HepG2 (cell line): ENCODE measurements around the gene ETS2. TPM values are rescaled to one million over a fixed set of nuclear protein-coding genes. Genes with fewer than 3 reads are reported as not detected.
A peak's percentile ranks its signal among the peaks of the same experiment; 100 is the strongest.

ENCODE experiments used
- CCAR2 ChIP-seq: fragments of 200-400 bp; formaldehyde crosslinking; optimal IDR thresholded peaks from 2 replicates; pipeline ENCODE3; 2018; ENCODE audit warnings: low read depth, mild to moderate bottlenecking, low read length, moderate library complexity
- CEBPG ChIP-seq: IDR thresholded peaks from 2 replicates; pipeline ENCODE4 v1.6.1; 2016
- EP300 ChIP-seq, 3 experiments: sonication (generic) in 1 of 3; formaldehyde crosslinking in 1 of 3; IDR thresholded peaks; 2 replicates each; pipeline versions ENCODE4 v1.5.1 to v1.6.1; 2011 to 2020; ENCODE audit warnings: low read depth in 2 of 3, low read length in 2 of 3, borderline replicate concordance in 1 of 3, improper control_type of control experiment in 1 of 3, mild to moderate bottlenecking in 1 of 3, missing genetic modification reagents in 1 of 3, moderate library complexity in 1 of 3
- ETV5 ChIP-seq: IDR thresholded peaks from 2 replicates; pipeline ENCODE4 v1.6.1; 2018; ENCODE audit warnings: missing biosample characterization, missing genetic modification reagents, inconsistent platforms, borderline replicate concordance
- HMG20A ChIP-seq: IDR thresholded peaks from 2 replicates; pipeline ENCODE4 v1.6.1; 2016; ENCODE audit warnings: borderline replicate concordance
- HNF4A ChIP-seq: sonication (generic); formaldehyde crosslinking; IDR thresholded peaks from 2 replicates; pipeline ENCODE4 v1.4.0; 2020; ENCODE audit warnings: missing genetic modification reagents
- MATR3 ChIP-seq: sonication (generic); formaldehyde crosslinking; IDR thresholded peaks from 2 replicates; pipeline ENCODE4 v1.4.0; 2020; ENCODE audit warnings: missing genetic modification reagents
- MIXL1 ChIP-seq: IDR thresholded peaks from 2 replicates; pipeline ENCODE4 v1.6.1; 2016
- NCOR1 ChIP-seq: fragments of 200-600 bp; sonication (generic); IDR thresholded peaks from 2 replicates; pipeline ENCODE4 v1.7.0; 2017; ENCODE audit warnings: antibody characterized with exemption, low read length, borderline replicate concordance
- SOX13 ChIP-seq, 3 experiments: fragments of 450-650 bp in 1 of 3; sonication (generic) in 1 of 3; formaldehyde crosslinking in 1 of 3; IDR thresholded peaks in 2 of 3; conservative IDR thresholded peaks in 1 of 3; 2 replicates each; pipeline versions ENCODE4 v1.5.0 to v1.6.1; 2016 to 2020; ENCODE audit warnings: antibody characterized with exemption in 1 of 3, mild to moderate bottlenecking in 1 of 3, missing compliant biosample characterization in 1 of 3, missing genetic modification reagents in 1 of 3, moderate library complexity in 1 of 3
- SOX6 ChIP-seq, 2 experiments: fragments of 450-650 bp in 1 of 2; sonication (generic) in 1 of 2; formaldehyde crosslinking in 1 of 2; IDR thresholded peaks; 2 replicates each; pipeline versions ENCODE4 v1.4.0 to v1.6.1; 2017 to 2020; ENCODE audit warnings: antibody characterized with exemption in 1 of 2, mild to moderate bottlenecking in 1 of 2, missing genetic modification reagents in 1 of 2
- THAP11 ChIP-seq: IDR thresholded peaks from 2 replicates; pipeline ENCODE4 v1.6.1; 2016; ENCODE audit warnings: missing biosample characterization, missing genetic modification reagents
- ZSCAN21 ChIP-seq: sonication (generic); formaldehyde crosslinking; IDR thresholded peaks from 2 replicates; pipeline ENCODE4 v1.8.0; 2022; ENCODE audit warnings: mild to moderate bottlenecking, missing genetic modification reagents, moderate library complexity, borderline replicate concordance
- polyA plus RNA-seq, 8 experiments: library from polyadenylated mRNA; depleted of rRNA in 3 of 8; stranded (reverse) in 7 of 8; unstranded in 1 of 8; fragments of >200 nt; fragmentation: Illumina TruSeq in 4 of 8; extraction: Trizol in 4 of 8; gene quantifications; 2 replicates each; pipeline versions ENCODE4 v1.2.1 to v1.2.3, GENCODE V29; 2011 to 2016; ENCODE audit warnings: low read depth in 4 of 8, missing spikeins in 1 of 8, mixed read lengths in 1 of 8; ENCODE audit not compliant: insufficient read depth in 1 of 8
- total RNA-seq, 5 experiments: library from RNA; depleted of rRNA; stranded (reverse); fragments of >200 nt; fragmentation: Illumina TruSeq; extraction: Trizol; gene quantifications; 2 replicates each; pipeline ENCODE4 v1.2.3, GENCODE V29; 2016; ENCODE audit warnings: low read depth in 1 of 5
- TF ChIP-seq, protein P1 (sequence below): sonication (generic); formaldehyde crosslinking; IDR thresholded peaks from 2 replicates; pipeline ENCODE4 v1.5.1; 2020; ENCODE audit warnings: mild to moderate bottlenecking, missing genetic modification reagents, moderate library complexity
- TF ChIP-seq, protein P2 (sequence below): sonication (generic); formaldehyde crosslinking; IDR thresholded peaks from 2 replicates; pipeline ENCODE4 v1.5.0; 2020; ENCODE audit warnings: mild to moderate bottlenecking, missing genetic modification reagents, borderline replicate concordance

Gene ETS2
- total and polyA plus RNA-seq, 2 of the 13 experiments (the other 11 are each of a cell fraction or from before 2014, with no cell fraction given), result 24.6 to 64.4 TPM

- TF ChIP-seq SOX13 (IDR thresholded peaks at IDR 0.05), result 0 out of 2 replicates have a peak, but pooled peaks have one; percentile 18
- TF ChIP-seq SOX13 (CRISPR knock-in tag; conservative IDR thresholded peaks at IDR 0.05 in 1 of 2, IDR thresholded peaks at IDR 0.05 in 1 of 2), result peak in 1 of 2 experiments; percentile 75; a peak in 1 of 4 replicates
- peak; percentile 70 for TF ChIP-seq NCOR1
- no peak for TF ChIP-seq SOX6 (IDR thresholded peaks at IDR 0.05)
- TF ChIP-seq SOX6 (CRISPR knock-in tag; IDR thresholded peaks at IDR 0.05), result peak; percentile 40; the same call in 1 of the 2 replicates
- peak; percentile 44; the same call in 1 of the 2 replicates for TF ChIP-seq CEBPG (CRISPR knock-in tag)
- TF ChIP-seq CCAR2, result no peak
- peak; percentile 50; the same call in 1 of the 2 replicates for TF ChIP-seq HMG20A (CRISPR knock-in tag)
- no peak for TF ChIP-seq MATR3
- TF ChIP-seq EP300 (IDR thresholded peaks at IDR 0.05; ENCODE audit: low read depth in 2 of 2, low read length in 2 of 2), result peak; percentile 90 to 94; a peak in 3 of 4 replicates
- peak; percentile 69; the same call in 1 of the 2 replicates for TF ChIP-seq EP300 (CRISPR knock-in tag; IDR thresholded peaks at IDR 0.05; ENCODE audit: borderline replicate concordance)
- TF ChIP-seq, protein P1, sequence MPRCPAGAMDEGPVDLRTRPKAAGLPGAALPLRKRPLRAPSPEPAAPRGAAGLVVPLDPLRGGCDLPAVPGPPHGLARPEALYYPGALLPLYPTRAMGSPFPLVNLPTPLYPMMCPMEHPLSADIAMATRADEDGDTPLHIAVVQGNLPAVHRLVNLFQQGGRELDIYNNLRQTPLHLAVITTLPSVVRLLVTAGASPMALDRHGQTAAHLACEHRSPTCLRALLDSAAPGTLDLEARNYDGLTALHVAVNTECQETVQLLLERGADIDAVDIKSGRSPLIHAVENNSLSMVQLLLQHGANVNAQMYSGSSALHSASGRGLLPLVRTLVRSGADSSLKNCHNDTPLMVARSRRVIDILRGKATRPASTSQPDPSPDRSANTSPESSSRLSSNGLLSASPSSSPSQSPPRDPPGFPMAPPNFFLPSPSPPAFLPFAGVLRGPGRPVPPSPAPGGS (CRISPR knock-in tag), result no peak
- TF ChIP-seq, protein P2, sequence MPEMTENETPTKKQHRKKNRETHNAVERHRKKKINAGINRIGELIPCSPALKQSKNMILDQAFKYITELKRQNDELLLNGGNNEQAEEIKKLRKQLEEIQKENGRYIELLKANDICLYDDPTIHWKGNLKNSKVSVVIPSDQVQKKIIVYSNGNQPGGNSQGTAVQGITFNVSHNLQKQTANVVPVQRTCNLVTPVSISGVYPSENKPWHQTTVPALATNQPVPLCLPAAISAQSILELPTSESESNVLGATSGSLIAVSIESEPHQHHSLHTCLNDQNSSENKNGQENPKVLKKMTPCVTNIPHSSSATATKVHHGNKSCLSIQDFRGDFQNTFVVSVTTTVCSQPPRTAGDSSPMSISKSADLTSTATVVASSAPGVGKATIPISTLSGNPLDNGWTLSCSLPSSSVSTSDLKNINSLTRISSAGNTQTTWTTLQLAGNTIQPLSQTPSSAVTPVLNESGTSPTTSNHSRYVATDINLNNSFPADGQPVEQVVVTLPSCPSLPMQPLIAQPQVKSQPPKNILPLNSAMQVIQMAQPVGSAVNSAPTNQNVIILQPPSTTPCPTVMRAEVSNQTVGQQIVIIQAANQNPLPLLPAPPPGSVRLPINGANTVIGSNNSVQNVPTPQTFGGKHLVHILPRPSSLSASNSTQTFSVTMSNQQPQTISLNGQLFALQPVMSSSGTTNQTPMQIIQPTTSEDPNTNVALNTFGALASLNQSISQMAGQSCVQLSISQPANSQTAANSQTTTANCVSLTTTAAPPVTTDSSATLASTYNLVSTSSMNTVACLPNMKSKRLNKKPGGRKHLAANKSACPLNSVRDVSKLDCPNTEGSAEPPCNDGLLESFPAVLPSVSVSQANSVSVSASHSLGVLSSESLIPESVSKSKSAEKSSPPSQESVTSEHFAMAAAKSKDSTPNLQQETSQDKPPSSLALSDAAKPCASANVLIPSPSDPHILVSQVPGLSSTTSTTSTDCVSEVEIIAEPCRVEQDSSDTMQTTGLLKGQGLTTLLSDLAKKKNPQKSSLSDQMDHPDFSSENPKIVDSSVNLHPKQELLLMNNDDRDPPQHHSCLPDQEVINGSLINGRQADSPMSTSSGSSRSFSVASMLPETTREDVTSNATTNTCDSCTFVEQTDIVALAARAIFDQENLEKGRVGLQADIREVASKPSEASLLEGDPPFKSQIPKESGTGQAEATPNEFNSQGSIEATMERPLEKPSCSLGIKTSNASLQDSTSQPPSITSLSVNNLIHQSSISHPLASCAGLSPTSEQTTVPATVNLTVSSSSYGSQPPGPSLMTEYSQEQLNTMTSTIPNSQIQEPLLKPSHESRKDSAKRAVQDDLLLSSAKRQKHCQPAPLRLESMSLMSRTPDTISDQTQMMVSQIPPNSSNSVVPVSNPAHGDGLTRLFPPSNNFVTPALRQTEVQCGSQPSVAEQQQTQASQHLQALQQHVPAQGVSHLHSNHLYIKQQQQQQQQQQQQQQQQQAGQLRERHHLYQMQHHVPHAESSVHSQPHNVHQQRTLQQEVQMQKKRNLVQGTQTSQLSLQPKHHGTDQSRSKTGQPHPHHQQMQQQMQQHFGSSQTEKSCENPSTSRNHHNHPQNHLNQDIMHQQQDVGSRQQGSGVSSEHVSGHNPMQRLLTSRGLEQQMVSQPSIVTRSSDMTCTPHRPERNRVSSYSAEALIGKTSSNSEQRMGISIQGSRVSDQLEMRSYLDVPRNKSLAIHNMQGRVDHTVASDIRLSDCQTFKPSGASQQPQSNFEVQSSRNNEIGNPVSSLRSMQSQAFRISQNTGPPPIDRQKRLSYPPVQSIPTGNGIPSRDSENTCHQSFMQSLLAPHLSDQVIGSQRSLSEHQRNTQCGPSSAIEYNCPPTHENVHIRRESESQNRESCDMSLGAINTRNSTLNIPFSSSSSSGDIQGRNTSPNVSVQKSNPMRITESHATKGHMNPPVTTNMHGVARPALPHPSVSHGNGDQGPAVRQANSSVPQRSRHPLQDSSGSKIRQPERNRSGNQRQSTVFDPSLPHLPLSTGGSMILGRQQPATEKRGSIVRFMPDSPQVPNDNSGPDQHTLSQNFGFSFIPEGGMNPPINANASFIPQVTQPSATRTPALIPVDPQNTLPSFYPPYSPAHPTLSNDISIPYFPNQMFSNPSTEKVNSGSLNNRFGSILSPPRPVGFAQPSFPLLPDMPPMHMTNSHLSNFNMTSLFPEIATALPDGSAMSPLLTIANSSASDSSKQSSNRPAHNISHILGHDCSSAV (CRISPR knock-in tag), result no peak
- TF ChIP-seq THAP11, result peak; percentile 47
- no peak for TF ChIP-seq ZSCAN21 (CRISPR knock-in tag)
- TF ChIP-seq ETV5, result peak; percentile 14; the same call in 1 of the 2 replicates
- TF ChIP-seq MIXL1 (CRISPR knock-in tag), result peak; percentile 58; the same call in 1 of the 2 replicates
- TF ChIP-seq HNF4A (CRISPR knock-in tag), result peak; percentile 85
Observed at GRCh38 chr21:38802050-38803026, 3.4 kb upstream of the ETS2 start (continued).
